Measurements from ENCODE around the gene ZDHHC7.

GRCh38 chr16:84982434-84982833 is 28.9 kb downstream of the ZDHHC7 start:
- TF ChIP-seq POLR2A (IDR thresholded peaks at IDR 0.05; ENCODE audit: low read length) (no peak), GATA1 (IDR thresholded peaks at IDR 0.05; ENCODE audit: low read depth, low read length) (no peak)

All from erythroblast (primary cell).